GM04504 (cell line): ENCODE results near the gene EEF1AKMT2.
"Not testable (repeated sequence)": the region's sequence is repeated elsewhere in the genome, so short reads cannot be mapped to it uniquely, and the experiment has no call there.

Experiments
- DNase-seq: peaks from one replicate; pipeline ENCODE4 v3.0.0-alpha.2; 2012; ENCODE audit warnings: low read depth

EEF1AKMT2 gene

GRCh38 chr10:124791547-124792348 lies at the start of gene EEF1AKMT2:
Gene EEF1AKMT2, minus strand, starts transcription at chr10:124791887. Its CDS starts 54 bp downstream, at chr10:124791833.
- peak; percentile 66 for DNase-seq

- no peak for DNase-seq
Observed at GRCh38 chr10:124837687-124838086, 46.0 kb upstream of the EEF1AKMT2 start.

GRCh38 chr10:124831116-124831515 lies 39.4 kb upstream of the EEF1AKMT2 start:
- DNase-seq, result no peak

GRCh38 chr10:124830445-124830844 lies 38.8 kb upstream of the EEF1AKMT2 start:
- DNase-seq, result no peak

GRCh38 chr10:124829447-124830115 lies 37.9 kb upstream of the EEF1AKMT2 start:
- no peak for DNase-seq

- DNase-seq, result no peak
Observed at GRCh38 chr10:124827474-124827873, 35.8 kb upstream of the EEF1AKMT2 start.

GRCh38 chr10:124826262-124826661 lies 34.6 kb upstream of the EEF1AKMT2 start:
- no peak for DNase-seq

GRCh38 chr10:124825702-124826101 lies 34.0 kb upstream of the EEF1AKMT2 start:
- no peak for DNase-seq

- DNase-seq, result not testable (repeated sequence)
Observed at GRCh38 chr10:124824932-124825331, 33.2 kb upstream of the EEF1AKMT2 start.

- DNase-seq, result no peak
Observed at GRCh38 chr10:124824507-124824906, 32.8 kb upstream of the EEF1AKMT2 start.

GRCh38 chr10:124821520-124821919 lies 29.8 kb upstream of the EEF1AKMT2 start:
- DNase-seq, result no peak

- no peak for DNase-seq
Observed at GRCh38 chr10:124820121-124820520, 28.4 kb upstream of the EEF1AKMT2 start.

GRCh38 chr10:124802313-124802675 lies 10.6 kb upstream of the EEF1AKMT2 start:
- DNase-seq, result no peak

GRCh38 chr10:124799211-124799610 lies 7.5 kb upstream of the EEF1AKMT2 start:
- DNase-seq, result no peak

- no peak for DNase-seq
Observed at GRCh38 chr10:124798781-124799180, 7.1 kb upstream of the EEF1AKMT2 start.

GRCh38 chr10:124798364-124798763 lies 6.7 kb upstream of the EEF1AKMT2 start:
- DNase-seq, result no peak

GRCh38 chr10:124792998-124793352 lies 1.3 kb upstream of the EEF1AKMT2 start:
- DNase-seq, result no peak

GRCh38 chr10:124782900-124783299 lies 8.8 kb downstream of the EEF1AKMT2 start:
- not testable (repeated sequence) for DNase-seq

GRCh38 chr10:124768791-124769190 lies 22.9 kb downstream of the EEF1AKMT2 start:
- no peak for DNase-seq

GRCh38 chr10:124765256-124765655 lies 26.4 kb downstream of the EEF1AKMT2 start:
- DNase-seq, result no peak

- no peak for DNase-seq
Observed at GRCh38 chr10:124763267-124763666, 28.4 kb downstream of the EEF1AKMT2 start.

GRCh38 chr10:124762281-124762680 lies 29.4 kb downstream of the EEF1AKMT2 start:
- DNase-seq, result no peak

- DNase-seq, result no peak
Observed at GRCh38 chr10:124756156-124756903, 35.4 kb downstream of the EEF1AKMT2 start.
